Kidney (tissue), 14 donors: ENCODE measurements around the gene CTSW. TPM values are rescaled to one million over a fixed set of nuclear protein-coding genes. Genes with fewer than 3 reads are reported as not detected.

Source experiments
- DNase-seq, 5 donors: peaks; one replicate each; pipeline ENCODE4 v3.0.0-alpha.2; 2013 to 2020
- FAIRE-seq: peaks from 2 replicates; lab custom pipeline; 2012; peaks lifted over from hg19 to GRCh38; lab: Jason Lieb, UNC
- H3K27ac ChIP-seq, 2 donors: one replicate each; pipeline ENCODE4 v1.7.0; 2013; ENCODE audit warnings: low read depth in 2 of 2, low read length in 2 of 2, inconsistent platforms in 1 of 2
- H3K27me3 ChIP-seq: one replicate; pipeline ENCODE4 v1.7.1; 2013; ENCODE audit warnings: low read length, inconsistent platforms; ENCODE audit not compliant: control insufficient read depth, insufficient read depth
- H3K36me3 ChIP-seq, 3 donors: one replicate each; pipeline versions ENCODE4 v1.7.0 to v1.7.1; 2013; ENCODE audit warnings: low read length in 3 of 3, control low read depth in 1 of 3, inconsistent platforms in 1 of 3; ENCODE audit not compliant: insufficient read depth in 3 of 3, control insufficient read depth in 2 of 3
- H3K4me1 ChIP-seq, 3 donors: one replicate each; pipeline versions ENCODE4 v1.7.0 to v1.7.1; 2013; ENCODE audit warnings: low read length in 3 of 3, inconsistent platforms in 1 of 3, low read depth in 1 of 3; ENCODE audit not compliant: control insufficient read depth in 2 of 3, insufficient read depth in 2 of 3
- H3K4me3 ChIP-seq, 3 donors: one replicate each; pipeline versions ENCODE4 v1.7.0 to v1.8.1; 2013; ENCODE audit warnings: low read length in 3 of 3, control low read depth in 1 of 3, inconsistent platforms in 1 of 3
- H3K9ac ChIP-seq, 3 donors: one replicate each; pipeline versions ENCODE4 v1.7.0 to v1.7.1; 2013; ENCODE audit warnings: low read length in 3 of 3, control low read depth in 1 of 3, inconsistent platforms in 1 of 3
- H3K9me3 ChIP-seq, 3 donors: one replicate each; pipeline versions ENCODE4 v1.7.0 to v1.7.1; 2013; ENCODE audit warnings: low read length in 3 of 3, control low read depth in 1 of 3, inconsistent platforms in 1 of 3; ENCODE audit not compliant: control insufficient read depth in 2 of 3, insufficient read depth in 1 of 3
- intact Hi-C: fragments of 100-400 bp; cut with DNase I; formaldehyde crosslinking; loops from one replicate; pipeline ENCODE4 v1.11.1; 2022
- polyA plus RNA-seq: library from polyadenylated mRNA; stranded (reverse); fragments of 350-450 nt; fragmentation: Illumina TruSeq; extraction: RNeasy Lipid Tissue Mini Kit (QIAGEN cat#74804); gene quantifications from one replicate; pipeline ENCODE4 v1.2.3, GENCODE V29; 2014; ENCODE audit warnings: low read depth, low replicate concordance; ENCODE audit not compliant: insufficient read depth
- total RNA-seq: library from RNA; stranded (reverse); fragmentation: NEBNext Ultra II Directional; extraction: Animal tissue kit (Norgen Biotek cat#: 25700); gene quantifications from one replicate; pipeline ENCODE4 v1.2.1, GENCODE V29; 2021
- TF ChIP-seq, protein P1 (sequence below): IDR thresholded peaks from 3 replicates; pipeline ENCODE4 v1.5.1; 2012; ENCODE audit warnings: mild to moderate bottlenecking, moderate library complexity, borderline replicate concordance; ENCODE audit not compliant: insufficient read depth; ENCODE audit errors: extremely low read depth
- donor health status: control.
- donor health status: control.
- donor health status: control.
- donor health status: control.
- donor health status: control.
- donor health status: DM: yes; HTN: yes; CAD: no.
- donor health status: Normal renal cell carcinoma (clear cell type).

CTSW gene
- total and polyA plus RNA-seq, 2 donors from 2014 or later = 1.3 to 3.9 TPM

- peaks cover 0 to 38% (median 17%) of the 10 kb centered on the region in 3 donors for H3K36me3 ChIP-seq
- TF ChIP-seq, protein P1, sequence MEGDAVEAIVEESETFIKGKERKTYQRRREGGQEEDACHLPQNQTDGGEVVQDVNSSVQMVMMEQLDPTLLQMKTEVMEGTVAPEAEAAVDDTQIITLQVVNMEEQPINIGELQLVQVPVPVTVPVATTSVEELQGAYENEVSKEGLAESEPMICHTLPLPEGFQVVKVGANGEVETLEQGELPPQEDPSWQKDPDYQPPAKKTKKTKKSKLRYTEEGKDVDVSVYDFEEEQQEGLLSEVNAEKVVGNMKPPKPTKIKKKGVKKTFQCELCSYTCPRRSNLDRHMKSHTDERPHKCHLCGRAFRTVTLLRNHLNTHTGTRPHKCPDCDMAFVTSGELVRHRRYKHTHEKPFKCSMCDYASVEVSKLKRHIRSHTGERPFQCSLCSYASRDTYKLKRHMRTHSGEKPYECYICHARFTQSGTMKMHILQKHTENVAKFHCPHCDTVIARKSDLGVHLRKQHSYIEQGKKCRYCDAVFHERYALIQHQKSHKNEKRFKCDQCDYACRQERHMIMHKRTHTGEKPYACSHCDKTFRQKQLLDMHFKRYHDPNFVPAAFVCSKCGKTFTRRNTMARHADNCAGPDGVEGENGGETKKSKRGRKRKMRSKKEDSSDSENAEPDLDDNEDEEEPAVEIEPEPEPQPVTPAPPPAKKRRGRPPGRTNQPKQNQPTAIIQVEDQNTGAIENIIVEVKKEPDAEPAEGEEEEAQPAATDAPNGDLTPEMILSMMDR = no peak
- no peak overlapping the region for H3K27ac ChIP-seq
- no peak overlapping the region for H3K9ac ChIP-seq
- H3K4me3 ChIP-seq = no peak overlapping the region
- H3K27me3 ChIP-seq = no peaks in the 10 kb centered on the region
- FAIRE-seq (no peak), DNase-seq (peak in 3 of 5 donors; percentile 16 to 65 (median 55))
- intact Hi-C loops = no loop called here
- H3K9me3 ChIP-seq = no peaks in the 10 kb centered on the region
- peaks cover 0 to 14% (median 3%) of the 10 kb centered on the region in 3 donors for H3K4me1 ChIP-seq
Measured at GRCh38 chr11:65868076-65868667, 11.5 kb upstream of the CTSW start.

DNA sequence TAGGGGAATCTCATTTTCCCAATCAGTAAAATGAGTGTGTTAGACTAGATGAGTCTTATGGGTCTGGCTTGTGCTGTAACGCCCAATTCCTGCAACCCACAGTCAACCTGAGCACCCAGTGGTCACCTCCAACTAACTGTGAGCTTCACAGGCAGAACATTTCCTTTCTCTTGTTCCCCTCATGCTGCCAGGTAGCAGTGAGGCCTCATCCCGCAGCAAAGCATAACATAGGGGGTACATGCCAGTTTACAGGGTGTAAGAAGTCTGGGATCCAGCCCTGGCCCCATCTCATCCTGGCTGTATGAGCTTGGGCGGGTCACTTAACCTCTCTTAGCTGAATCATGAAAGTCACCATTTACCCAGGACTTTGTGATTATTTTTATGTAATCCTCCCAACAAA is 10.7 kb upstream of the CTSW start:
- TF ChIP-seq, protein P1 = no peak
- H3K9me3 ChIP-seq = no peaks in the 10 kb centered on the region
- no peak overlapping the region for H3K27ac ChIP-seq
- DNase-seq (no peak), FAIRE-seq (no peak)
- intact Hi-C loops = no loop called here
- no peaks in the 10 kb centered on the region for H3K27me3 ChIP-seq
- peaks cover 0 to 32% (median 14%) of the 10 kb centered on the region in 3 donors for H3K36me3 ChIP-seq
- no peak overlapping the region for H3K9ac ChIP-seq
- H3K4me1 ChIP-seq = peaks cover 0 to 16% (median 3%) of the 10 kb centered on the region in 3 donors
- H3K4me3 ChIP-seq = no peak overlapping the region

DNA sequence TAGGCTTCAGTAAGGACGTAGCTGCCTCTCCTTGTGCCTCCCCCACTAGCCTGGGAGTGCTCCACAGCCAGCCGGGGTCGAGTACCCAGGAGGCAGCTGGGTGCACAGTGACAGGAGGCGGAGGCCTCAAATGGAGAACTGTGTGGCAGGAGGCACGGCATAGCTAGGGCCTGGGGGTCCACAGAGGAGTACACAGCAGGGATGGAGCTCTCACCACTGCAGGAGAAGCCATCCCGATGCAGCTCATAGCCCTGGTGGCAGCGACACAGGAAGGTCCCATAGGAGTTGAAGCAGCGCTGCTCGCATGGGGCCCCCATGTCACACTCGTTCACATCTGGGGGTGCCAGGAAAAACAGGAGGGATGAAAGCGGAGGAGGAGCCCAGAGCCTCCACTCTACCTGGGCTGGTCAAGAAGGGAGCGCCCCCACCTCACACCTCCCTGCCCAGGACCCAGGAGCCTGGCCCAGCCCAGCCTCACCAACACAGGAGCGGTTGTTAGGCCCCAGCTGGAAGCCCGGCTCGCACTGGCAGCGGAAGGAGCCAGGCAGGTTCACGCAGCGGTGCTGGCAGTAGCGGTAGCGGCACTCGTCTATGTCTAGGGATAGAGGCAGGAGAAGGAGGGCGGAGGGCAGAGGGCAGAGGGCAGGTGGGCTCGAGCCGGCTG is 9.9 kb upstream of the CTSW start:
- H3K4me3 ChIP-seq = no peak overlapping the region
- DNase-seq (peak in 1 of 5 donors; percentile 52), FAIRE-seq (no peak)
- H3K4me1 ChIP-seq = peaks cover 0 to 16% (median 3%) of the 10 kb centered on the region in 3 donors
- no peaks in the 10 kb centered on the region for H3K27me3 ChIP-seq
- no peak overlapping the region for H3K9ac ChIP-seq
- intact Hi-C loops = no loop called here
- H3K9me3 ChIP-seq = no peaks in the 10 kb centered on the region
- H3K27ac ChIP-seq = no peak overlapping the region
- TF ChIP-seq, protein P1 = no peak
- peaks cover 0 to 24% (median 7%) of the 10 kb centered on the region in 3 donors for H3K36me3 ChIP-seq
